ENCODE results near the gene SCARF2. TPM values are rescaled to one million over a fixed set of nuclear protein-coding genes. Genes with fewer than 3 reads are reported as not detected.
A peak's percentile ranks its signal among the peaks of the same experiment; 100 is the strongest.

Gene SCARF2
- polyA plus RNA-seq, 3 donors = 0.12 to 0.51 TPM; not detected in 1

GRCh38 chr22:20436768-20437612, 635 bp downstream of the SCARF2 start:
- Mint-ChIP-seq H3K27me3 (ENCODE audit: low read depth in 3 of 3) (peaks cover 69 to 73% (median 69%) of the 10 kb centered on the region in 3 donors), H3K4me3 (peak overlapping the region; percentile 34 to 83), H3K36me3 (peaks cover 30 to 41% of the 10 kb centered on the region in 2 donors), H3K4me1 (peaks cover 15% of the 10 kb centered on the region), H3K27ac (peak overlapping the region in 1 of 7 donors; percentile 11), H3K9me3 (peaks cover 0 to 26% (median 14%) of the 10 kb centered on the region in 7 donors)
- WGBS (ENCODE audit: insufficient coverage) = 1% methylated on average over 58 of the region's 61 CpGs
- Histone ChIP-seq H3K27ac (ENCODE audit: low read depth in 1 of 2, low read length in 2 of 2) (no peak overlapping the region), H4K20me1 (ENCODE audit: insufficient read depth, low read length) (peaks cover 16% of the 10 kb centered on the region), H3K4me1 (ENCODE audit: control insufficient read depth in 1 of 2, insufficient read depth in 2 of 2, low read length in 2 of 2) (peaks cover 13 to 19% of the 10 kb centered on the region in 2 donors), H3K4me2 (replicated peaks; ENCODE audit: extremely low read depth, low read length, poor library complexity, severe bottlenecking) (peak overlapping the region; percentile 39), H3K79me2 (ENCODE audit: insufficient read depth, low read length) (no peaks in the 10 kb centered on the region), H3K9me3 (replicated peaks in 1 of 2; ENCODE audit: control insufficient read depth in 1 of 2, insufficient read depth in 1 of 2, low read length in 2 of 2) (peaks cover under 1 to 25% of the 10 kb centered on the region in 2 donors), H3K27me3 (ENCODE audit: control insufficient read depth in 2 of 2, insufficient read depth in 2 of 2, low read length in 2 of 2) (peaks cover 40 to 70% of the 10 kb centered on the region in 2 donors), H3K36me3 (replicated peaks in 1 of 2; ENCODE audit: control insufficient read depth in 1 of 2, insufficient read depth in 2 of 2, low read length in 2 of 2) (peaks cover 4 to 16% of the 10 kb centered on the region in 2 donors), H3K9ac (ENCODE audit: insufficient read depth, low read length, poor library complexity, severe bottlenecking) (no peak overlapping the region), H3K4me3 (replicated peaks in 1 of 3; ENCODE audit: low read depth in 2 of 3, low read length in 3 of 3) (no peak overlapping the region), H2AFZ (ENCODE audit: insufficient read depth, low read depth, low read length, poor library complexity, severe bottlenecking) (no peak overlapping the region)
- TF ChIP-seq CTCF (IDR thresholded peaks at IDR 0.05) = no peak
- no peak for DNase-seq
- intact Hi-C loops (cut with micrococcal nuclease) = no loop called here

GRCh38 chr22:20436307-20436767, 1.3 kb downstream of the SCARF2 start:
- Histone ChIP-seq H3K9me3 (replicated peaks in 1 of 2; ENCODE audit: control insufficient read depth in 1 of 2, insufficient read depth in 1 of 2, low read length in 2 of 2) (peaks cover 3 to 31% of the 10 kb centered on the region in 2 donors), H3K9ac (ENCODE audit: insufficient read depth, low read length, poor library complexity, severe bottlenecking) (no peak overlapping the region), H3K27ac (ENCODE audit: low read depth in 1 of 2, low read length in 2 of 2) (no peak overlapping the region), H3K27me3 (ENCODE audit: control insufficient read depth in 2 of 2, insufficient read depth in 2 of 2, low read length in 2 of 2) (peaks cover 45 to 76% of the 10 kb centered on the region in 2 donors), H4K20me1 (ENCODE audit: insufficient read depth, low read length) (peaks cover 17% of the 10 kb centered on the region), H2AFZ (ENCODE audit: insufficient read depth, low read depth, low read length, poor library complexity, severe bottlenecking) (no peak overlapping the region), H3K4me2 (replicated peaks; ENCODE audit: extremely low read depth, low read length, poor library complexity, severe bottlenecking) (peak overlapping the region; percentile 39), H3K4me3 (replicated peaks in 1 of 3; ENCODE audit: low read depth in 2 of 3, low read length in 3 of 3) (no peak overlapping the region), H3K4me1 (ENCODE audit: control insufficient read depth in 1 of 2, insufficient read depth in 2 of 2, low read length in 2 of 2) (peaks cover 18 to 26% of the 10 kb centered on the region in 2 donors), H3K36me3 (replicated peaks in 1 of 2; ENCODE audit: control insufficient read depth in 1 of 2, insufficient read depth in 2 of 2, low read length in 2 of 2) (peaks cover 0 to 10% of the 10 kb centered on the region in 2 donors), H3K79me2 (ENCODE audit: insufficient read depth, low read length) (no peaks in the 10 kb centered on the region)
- peaks cover 0 to 26% (median 17%) of the 10 kb centered on the region in 7 donors for H3K9me3 Mint-ChIP-seq
- 1% methylated on average over 51 of the region's 56 CpGs for WGBS (ENCODE audit: insufficient coverage)
- peak overlapping the region in 1 of 2 donors; percentile 87 for H3K4me3 Mint-ChIP-seq
- intact Hi-C loops (cut with micrococcal nuclease) = no loop called here
- H3K27me3 Mint-ChIP-seq (ENCODE audit: low read depth in 3 of 3) = peaks cover 75 to 79% (median 76%) of the 10 kb centered on the region in 3 donors
- no peak overlapping the region for H3K27ac Mint-ChIP-seq
- H3K4me1 Mint-ChIP-seq = peaks cover 20% of the 10 kb centered on the region
- no peak for TF ChIP-seq CTCF (IDR thresholded peaks at IDR 0.05)
- no peak for DNase-seq
- peaks cover 26 to 38% of the 10 kb centered on the region in 2 donors for H3K36me3 Mint-ChIP-seq
